Fibroblast of the conjunctiva (primary cell): ENCODE data around the gene DGKB.

Experiments
- DNase-seq: peaks from one replicate; pipeline ENCODE4 v3.0.0-alpha.2; 2010; ENCODE audit warnings: low read depth

The DGKB gene

GRCh38 chr7:14759785-14760184 is 142.8 kb downstream of the DGKB start:
- DNase-seq = no peak

- peak; percentile 14 for DNase-seq
Measured at GRCh38 chr7:14754631-14755030, 147.9 kb downstream of the DGKB start.

- no peak for DNase-seq
Measured at GRCh38 chr7:14752301-14752700, 150.2 kb downstream of the DGKB start.

DNA sequence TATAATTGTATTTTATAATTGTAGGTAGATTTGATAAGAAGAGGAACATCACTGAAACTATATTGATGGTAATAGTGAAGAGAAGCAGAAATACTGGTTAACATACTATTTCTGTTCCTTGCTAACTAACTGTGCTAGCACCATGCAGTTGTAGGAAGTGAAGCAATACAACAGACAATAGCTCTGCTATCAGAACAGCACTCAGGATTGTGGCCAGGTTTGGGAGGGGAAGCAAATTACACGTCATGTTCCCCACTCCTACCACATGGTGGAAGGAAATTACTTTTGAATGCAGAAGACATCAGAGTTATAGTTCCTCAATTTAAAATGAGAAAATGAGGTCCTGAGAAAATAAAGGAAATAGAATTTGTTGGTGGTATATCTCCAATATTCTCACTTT is 151.1 kb downstream of the DGKB start:
- no peak for DNase-seq

DNA sequence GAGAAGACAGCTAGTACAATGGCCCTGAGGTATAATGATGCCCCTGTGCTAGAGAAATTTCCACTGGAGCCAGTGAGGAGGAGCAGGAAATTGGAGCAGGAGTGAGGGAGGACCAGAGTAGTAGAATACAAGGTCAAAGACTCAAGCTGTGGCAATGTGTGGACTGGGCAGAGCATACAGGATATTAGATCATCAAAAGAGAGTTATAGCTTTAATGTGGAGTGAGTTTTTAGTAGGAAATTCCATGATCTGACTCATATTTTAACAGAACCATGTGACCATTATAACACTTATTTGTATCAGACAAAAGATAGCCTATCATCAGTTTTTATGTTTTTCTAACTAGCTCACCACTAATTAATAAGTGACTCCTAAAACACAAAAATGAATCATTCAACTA is 154.1 kb downstream of the DGKB start:
- DNase-seq = peak; percentile 29

- no peak for DNase-seq
Measured at GRCh38 chr7:14747701-14748100, 154.8 kb downstream of the DGKB start.

DNA sequence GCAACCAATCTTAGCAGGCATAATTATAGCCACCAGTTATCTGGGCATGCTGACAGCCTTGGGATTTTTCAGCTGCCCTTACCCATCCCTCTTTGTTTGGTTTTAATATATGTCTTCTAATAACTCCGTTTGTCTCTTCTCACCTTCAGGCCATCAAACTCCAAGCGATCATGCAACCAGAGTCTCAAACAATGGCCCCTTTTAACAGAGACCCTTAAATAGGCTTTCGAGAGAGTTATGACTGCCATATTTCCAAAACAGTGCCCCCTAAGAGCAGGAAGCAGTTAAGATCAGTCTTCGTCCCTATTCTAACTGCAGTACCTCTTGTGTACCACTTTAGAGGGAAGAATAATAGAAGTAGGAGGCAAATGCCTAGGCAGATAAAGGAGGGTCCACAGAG is 157.5 kb downstream of the DGKB start:
- DNase-seq = no peak

DNA sequence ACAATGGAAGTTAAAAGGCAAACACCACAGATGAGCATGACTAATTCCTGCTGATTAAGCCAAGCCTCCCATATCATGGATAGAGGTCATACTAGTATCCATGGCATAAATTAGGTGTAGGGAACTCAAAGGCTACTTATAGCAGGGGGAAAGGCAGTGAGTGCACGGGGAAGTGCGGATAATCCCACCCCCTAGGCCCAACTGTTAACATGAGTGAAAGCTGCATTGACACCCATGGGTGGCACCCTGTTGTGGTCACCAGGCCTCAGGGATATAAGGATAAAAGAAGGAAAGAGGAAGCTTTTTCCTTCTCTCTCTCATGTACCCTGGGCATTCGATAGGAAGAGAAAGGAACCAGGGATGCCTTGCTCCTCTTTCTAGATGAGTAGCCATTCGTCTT is 161.9 kb downstream of the DGKB start:
- DNase-seq = no peak

DNA sequence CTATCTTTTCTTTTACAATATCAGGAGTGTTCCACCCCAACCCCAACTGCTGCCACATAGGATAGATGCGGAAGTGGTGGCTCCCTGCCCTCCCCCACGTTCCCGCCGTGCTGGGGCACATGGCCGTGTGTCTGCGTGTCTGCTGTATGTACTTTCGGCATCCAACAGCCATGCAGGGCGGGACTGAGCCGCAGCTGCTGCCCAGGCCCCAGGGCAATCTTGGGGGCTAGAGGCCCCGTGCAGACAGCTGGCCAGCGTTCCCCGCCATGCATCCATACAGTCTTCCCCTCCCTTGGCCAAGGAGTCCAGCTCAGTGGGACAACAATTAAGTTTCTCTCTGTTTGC is 162.7 kb downstream of the DGKB start:
- no peak for DNase-seq

DNA sequence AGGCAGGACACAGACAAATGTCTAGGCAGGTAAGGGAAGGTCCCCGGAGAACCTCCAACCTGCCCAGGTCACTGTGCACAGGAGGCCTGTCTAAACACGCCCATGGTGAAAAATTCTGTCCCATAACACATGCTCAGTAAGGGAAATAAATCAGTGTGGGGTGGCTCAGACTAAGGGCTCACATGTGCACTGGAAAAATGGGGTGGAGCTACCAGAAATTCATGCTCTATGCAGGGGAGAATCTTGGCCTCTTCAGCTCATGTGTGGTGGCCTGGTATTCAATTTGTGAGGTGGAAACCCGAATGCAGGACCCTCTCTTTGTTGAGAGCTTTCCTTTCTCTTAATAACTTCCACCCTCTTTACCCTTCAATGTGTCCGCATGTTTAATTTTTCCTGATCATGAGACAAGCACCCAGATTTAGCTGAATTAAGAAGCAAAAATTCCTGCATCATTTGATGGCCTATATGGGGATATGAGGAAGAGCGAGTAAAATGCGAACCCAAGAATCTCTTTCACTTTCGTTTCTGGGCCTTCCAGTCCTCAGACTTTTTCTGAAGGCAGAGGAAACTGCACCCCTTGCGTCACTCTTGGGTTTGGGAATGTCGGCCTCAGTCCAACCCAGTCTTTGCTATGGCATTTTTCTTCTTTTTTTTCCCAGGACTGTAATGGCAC is 163.2 kb downstream of the DGKB start:
- DNase-seq = no peak

DNA sequence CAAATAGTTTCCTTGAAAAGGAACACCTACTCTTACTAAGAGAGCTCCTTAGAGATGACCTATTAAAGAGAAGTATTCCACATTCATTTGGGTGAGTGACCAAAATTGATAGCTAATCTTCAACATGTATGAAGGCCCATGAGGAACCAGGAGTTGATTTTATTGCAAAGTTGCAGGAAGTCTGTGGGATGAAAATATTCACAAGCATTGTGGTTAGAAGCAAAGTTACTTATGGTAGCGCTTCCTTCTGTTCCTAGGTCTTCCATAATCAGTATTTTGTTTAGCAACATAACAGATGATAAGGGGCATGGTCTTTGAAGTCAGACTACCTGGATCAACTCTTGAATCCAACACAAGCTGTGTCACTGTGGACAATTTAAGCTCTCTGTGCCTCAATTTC is 164.5 kb downstream of the DGKB start:
- no peak for DNase-seq

DNA sequence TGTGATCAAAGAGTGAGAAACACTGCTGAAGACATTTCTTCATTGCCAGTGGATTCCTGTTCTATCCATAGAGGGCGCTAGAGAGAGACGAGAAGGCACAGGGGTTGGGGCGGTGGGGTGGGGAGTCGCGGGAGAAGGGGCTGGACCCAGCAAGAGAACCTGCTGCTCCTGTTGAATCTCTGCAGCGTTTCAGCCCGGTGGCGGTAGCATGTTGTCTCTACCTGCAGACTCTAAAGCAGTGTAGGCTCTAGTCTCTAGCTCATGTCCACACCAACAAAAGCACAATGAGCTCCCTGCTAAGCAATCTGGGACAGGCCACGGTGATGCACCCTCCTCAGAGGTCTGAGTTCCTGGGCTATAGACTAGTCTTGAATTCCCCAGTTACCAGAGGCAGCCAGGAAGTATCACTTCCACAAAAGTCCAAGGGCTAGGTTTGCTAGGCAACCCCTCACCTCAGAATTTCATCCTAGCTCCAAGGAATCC is 167.7 kb downstream of the DGKB start:
- no peak for DNase-seq

GRCh38 chr7:14720785-14721184 is 181.8 kb downstream of the DGKB start:
- no peak for DNase-seq

GRCh38 chr7:14717816-14718215 is 184.7 kb downstream of the DGKB start:
- no peak for DNase-seq

DNA sequence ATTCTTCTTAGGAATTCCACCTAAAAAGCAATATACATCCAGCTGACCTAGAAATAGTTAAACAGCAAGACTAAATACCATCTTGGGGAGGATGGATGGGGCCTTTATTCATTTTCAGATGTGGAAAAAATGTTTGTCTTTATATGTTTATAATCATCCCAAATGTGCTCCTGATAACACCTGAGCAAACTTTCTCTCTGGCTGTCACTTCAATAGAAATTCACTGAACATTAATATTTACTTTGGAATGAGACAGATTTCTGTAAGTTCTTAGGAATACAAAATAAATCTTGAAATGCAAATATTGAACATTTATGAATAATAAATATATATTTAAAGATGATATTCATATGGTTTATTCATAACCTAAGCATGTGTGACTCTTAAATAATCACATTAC is 185.4 kb downstream of the DGKB start:
- no peak for DNase-seq

DNA sequence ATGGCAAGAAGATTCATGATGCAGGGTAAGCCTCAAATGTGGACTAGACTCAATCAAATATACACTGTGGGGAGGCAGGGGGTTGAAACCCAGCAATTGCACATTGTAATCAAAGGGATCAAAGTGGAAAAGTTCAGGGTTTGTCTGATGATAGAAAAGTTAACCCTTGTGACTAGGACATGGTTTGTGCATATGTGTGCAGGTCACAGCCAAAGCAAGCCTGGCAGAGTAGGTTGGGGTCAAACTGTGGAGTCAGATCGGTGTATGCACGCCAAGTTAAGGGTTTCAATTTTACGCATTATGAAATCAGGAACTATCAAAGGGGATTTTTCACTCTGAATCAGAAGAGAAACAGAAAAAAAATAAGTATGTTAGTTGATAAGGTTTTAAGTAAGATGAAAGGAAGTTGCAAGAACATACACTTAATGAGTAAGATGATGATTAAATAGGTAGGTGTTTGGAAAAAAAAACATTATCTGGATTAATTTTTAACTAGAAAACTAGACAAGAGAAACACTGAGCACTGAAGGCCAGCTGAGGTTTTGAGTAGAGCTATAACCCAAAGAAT is 188.3 kb downstream of the DGKB start:
- no peak for DNase-seq

DNA sequence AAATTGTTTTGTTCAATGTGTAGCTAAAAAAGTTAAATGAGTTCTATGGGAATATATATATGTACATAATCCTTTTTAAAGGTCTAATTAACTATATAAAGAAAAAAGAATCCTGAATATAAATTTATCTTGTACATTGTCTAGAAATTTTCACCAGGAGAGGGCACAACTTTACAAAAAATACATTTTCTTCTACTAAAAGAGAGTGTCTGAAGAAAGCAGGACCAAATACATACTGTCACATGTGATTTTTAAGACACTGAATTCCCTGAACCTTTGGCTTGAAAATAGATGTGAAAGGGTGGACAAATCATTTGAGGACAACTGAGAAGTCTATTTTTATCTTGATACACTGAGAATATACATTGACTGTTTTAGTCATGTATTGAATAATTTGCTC is 204.3 kb downstream of the DGKB start:
- no peak for DNase-seq

DNA sequence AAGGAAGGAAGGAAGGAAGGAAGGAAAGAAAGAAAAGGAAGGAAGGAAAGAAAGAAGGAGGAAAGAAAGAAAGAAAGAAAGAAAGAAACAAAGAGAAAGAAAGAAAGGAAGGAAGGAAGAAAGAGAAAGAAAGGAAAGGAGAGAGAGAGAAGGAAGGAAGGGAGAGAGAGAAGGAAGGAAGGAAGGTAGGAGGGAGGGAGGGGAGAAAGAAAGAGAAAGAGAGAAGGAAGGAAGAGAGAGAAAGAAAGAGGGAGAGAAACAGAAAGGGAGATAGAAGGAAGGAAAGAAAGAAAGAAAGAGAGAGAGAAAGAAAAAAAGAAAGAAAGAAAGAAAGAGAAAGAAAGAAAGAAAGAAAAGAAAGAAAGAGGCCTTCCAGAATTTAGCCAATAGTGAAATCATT is 204.9 kb downstream of the DGKB start:
- DNase-seq = no peak

- DNase-seq = peak; percentile 10
Measured at GRCh38 chr7:14691597-14692203, 210.9 kb downstream of the DGKB start.

- DNase-seq = no peak
Measured at GRCh38 chr7:14691034-14691433, 211.5 kb downstream of the DGKB start.

DNA sequence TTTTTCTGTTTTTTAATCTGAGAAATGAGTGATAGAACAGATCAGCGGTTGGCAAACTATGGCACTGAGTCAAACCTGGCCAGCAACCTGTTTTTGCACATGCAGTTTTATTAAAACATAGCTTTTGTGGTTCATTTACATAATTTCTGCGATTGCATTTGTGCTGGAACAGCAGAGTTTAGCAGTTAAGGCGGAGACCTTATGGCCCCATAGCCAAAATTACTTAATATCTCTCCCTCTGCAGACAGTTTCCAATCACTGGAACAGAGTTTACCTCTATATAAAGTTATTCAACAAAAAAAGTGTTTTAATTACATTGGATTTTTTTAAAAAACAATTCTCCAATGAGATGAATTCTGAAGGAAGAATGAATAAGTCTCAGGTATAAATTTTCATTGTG is 212.1 kb downstream of the DGKB start:
- no peak for DNase-seq

DNA sequence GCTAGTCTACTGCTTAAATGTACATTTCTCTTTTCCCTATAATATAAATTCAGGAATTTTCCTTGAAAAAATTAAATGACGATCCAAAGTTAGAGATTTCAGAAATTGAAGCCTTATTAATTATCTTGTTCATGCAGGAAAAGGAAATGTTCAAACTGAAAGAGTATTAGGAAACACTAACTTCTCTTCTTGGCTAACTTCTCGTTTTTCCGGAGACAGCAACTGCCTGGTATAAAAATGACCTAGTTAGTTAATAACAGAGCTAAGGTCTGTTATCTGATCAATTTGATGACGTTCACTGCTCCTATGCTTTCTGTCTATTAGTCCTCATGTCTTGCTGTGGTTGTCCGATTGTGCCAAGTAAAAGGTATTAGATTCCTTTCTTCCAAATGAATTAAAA is 212.5 kb downstream of the DGKB start:
- no peak for DNase-seq

- no peak for DNase-seq
Measured at GRCh38 chr7:14688208-14688607, 214.3 kb downstream of the DGKB start.

- no peak for DNase-seq
Measured at GRCh38 chr7:14687777-14688176, 214.8 kb downstream of the DGKB start.
